Measurements from ENCODE around the gene CAMK1D.
A peak's percentile ranks its signal among the peaks of the same experiment; 100 is the strongest.

CAMK1D gene

GRCh38 chr10:12777840-12778585 lies 428.7 kb downstream of the CAMK1D start:
- DNase-seq (ENCODE audit: low spot score): no peak
- no peak overlapping the region for H3K4me3 ChIP-seq
- no peak overlapping the region for H3K27ac ChIP-seq
- TF ChIP-seq CTCF (IDR thresholded peaks at IDR 0.05): no peak

- Histone ChIP-seq H3K27ac (no peak overlapping the region), H3K4me3 (no peak overlapping the region)
- no peak for DNase-seq (ENCODE audit: low spot score)
- TF ChIP-seq CTCF (IDR thresholded peaks at IDR 0.05): no peak
Measured at GRCh38 chr10:12780634-12781601, 431.6 kb downstream of the CAMK1D start.

- no peak for DNase-seq (ENCODE audit: low spot score)
- H3K27ac ChIP-seq: no peak overlapping the region
- no peak overlapping the region for H3K4me3 ChIP-seq
- TF ChIP-seq CTCF (IDR thresholded peaks at IDR 0.05): no peak
Measured at GRCh38 chr10:12781976-12782375, 432.6 kb downstream of the CAMK1D start.

GRCh38 chr10:12782537-12782936 lies 433.2 kb downstream of the CAMK1D start:
- H3K27ac ChIP-seq: no peak overlapping the region
- peak; percentile 56 for TF ChIP-seq CTCF (IDR thresholded peaks at IDR 0.05)
- no peak overlapping the region for H3K4me3 ChIP-seq
- no peak for DNase-seq (ENCODE audit: low spot score)

GRCh38 chr10:12783293-12783692 lies 433.9 kb downstream of the CAMK1D start:
- TF ChIP-seq CTCF (IDR thresholded peaks at IDR 0.05): no peak
- no peak overlapping the region for H3K27ac ChIP-seq
- no peak overlapping the region for H3K4me3 ChIP-seq
- no peak for DNase-seq (ENCODE audit: low spot score)

- DNase-seq (ENCODE audit: low spot score): no peak
- Histone ChIP-seq H3K27ac (no peak overlapping the region), H3K4me3 (no peak overlapping the region)
- no peak for TF ChIP-seq CTCF (IDR thresholded peaks at IDR 0.05)
Measured at GRCh38 chr10:12784646-12785045, 435.3 kb downstream of the CAMK1D start.
